B cell (primary cell): ENCODE results near the gene UBASH3B. TPM values are rescaled to one million over a fixed set of nuclear protein-coding genes. Genes with fewer than 3 reads are reported as not detected.

Experiments
- ATAC-seq: fragments of 200-7000 bp; cut with Tn5 transposase; one replicate; pipeline ENCODE4 v1.10.0; 2021; ENCODE audit warnings: low read depth, mild to moderate bottlenecking, moderate number of reproducible peaks, moderate library complexity
- CTCF ChIA-PET: fragments of 350-600 bp; sonication (Branson Sonifier 250); formaldehyde crosslinking; loops from one replicate; lab custom pipeline; 2021; ENCODE audit warnings: antibody characterized with exemption, inconsistent platforms; lab: Charles Lee
- POLR2A ChIA-PET: fragments of 350-600 bp; sonication (Branson Sonifier 250); formaldehyde crosslinking; loops from one replicate; lab custom pipeline; 2021; ENCODE audit warnings: antibody characterized with exemption; lab: Charles Lee
- DNase-seq: peaks from one replicate; pipeline ENCODE4 v3.0.0; 2013
- H2AFZ ChIP-seq: 2 replicates; pipeline ENCODE4 v1.6.1; 2012; ENCODE audit warnings: mild to moderate bottlenecking, low read depth, low read length; ENCODE audit not compliant: insufficient read depth, poor library complexity, severe bottlenecking
- H3K27ac ChIP-seq, 2 donors: 1 replicate in 1 of 2; 2 replicates in 1 of 2; pipeline ENCODE4 v1.5.1; 2012 to 2013; ENCODE audit warnings: low read length in 2 of 2, mild to moderate bottlenecking in 2 of 2, moderate library complexity in 1 of 2
- H3K27me3 ChIP-seq, 4 experiments: fragments of 200-600 bp in 1 of 4; sonication (generic) in 1 of 4; replicated peaks in 1 of 4; 1 replicate in 2 of 4; 2 replicates in 2 of 4; pipeline versions ENCODE4 v1.6.1 to v1.7.0; 2013 to 2016; ENCODE audit warnings: low read length in 3 of 4, mild to moderate bottlenecking in 2 of 4, mixed read lengths in 1 of 4, moderate library complexity in 1 of 4; ENCODE audit not compliant: insufficient read depth in 4 of 4, control insufficient read depth in 3 of 4; ENCODE audit errors: control extremely low read depth in 1 of 4
- H3K36me3 ChIP-seq, 2 experiments: replicated peaks in 1 of 2; 1 replicate in 1 of 2; 2 replicates in 1 of 2; pipeline versions ENCODE4 v1.6.1 to v1.7.1; 2013; ENCODE audit warnings: low read length in 1 of 2; ENCODE audit not compliant: insufficient read depth in 2 of 2, control insufficient read depth in 1 of 2; ENCODE audit errors: control extremely low read depth in 1 of 2, extremely low read depth in 1 of 2
- H3K4me1 ChIP-seq, 2 donors: fragments of 200-600 bp in 1 of 2; sonication (generic) in 1 of 2; 1 replicate in 1 of 2; 2 replicates in 1 of 2; pipeline versions ENCODE4 v1.5.1 to v1.6.1; 2013 to 2017; ENCODE audit warnings: low read length in 2 of 2; ENCODE audit not compliant: control insufficient read depth in 2 of 2, insufficient read depth in 2 of 2
- H3K4me2 ChIP-seq: replicated peaks from 2 replicates; pipeline ENCODE3; 2012; ENCODE audit warnings: mild to moderate bottlenecking, low read depth, low read length; ENCODE audit not compliant: poor library complexity, severe bottlenecking
- H3K4me3 ChIP-seq, 5 experiments: fragments of 200-600 bp in 1 of 5; sonication (generic) in 1 of 5; 1 replicate in 3 of 5; 2 replicates in 2 of 5; pipeline versions ENCODE4 v1.5.1 to v1.7.0; 2011 to 2016; ENCODE audit warnings: low read length in 4 of 5, mild to moderate bottlenecking in 4 of 5, low read depth in 2 of 5, control low read depth in 1 of 5, moderate library complexity in 1 of 5; ENCODE audit not compliant: insufficient read depth in 1 of 5; ENCODE audit errors: control extremely low read depth in 1 of 5, extremely low read depth in 1 of 5
- H3K79me2 ChIP-seq: fragments of 200-600 bp; sonication (generic); one replicate; pipeline ENCODE4 v1.6.0; 2016; ENCODE audit warnings: low read length; ENCODE audit not compliant: control insufficient read depth, insufficient read depth
- H3K9ac ChIP-seq: fragments of 200-600 bp; sonication (generic); 2 replicates; pipeline ENCODE4 v1.6.1; 2017; ENCODE audit warnings: mild to moderate bottlenecking, low read length, moderate library complexity
- H3K9me3 ChIP-seq, 3 donors: one replicate each; pipeline versions ENCODE4 v1.6.1 to v1.7.1; 2013; ENCODE audit warnings: low read length in 2 of 3; ENCODE audit not compliant: control insufficient read depth in 2 of 3, insufficient read depth in 1 of 3; ENCODE audit errors: control extremely low read depth in 1 of 3
- H4K20me1 ChIP-seq: 2 replicates; pipeline ENCODE4 v1.6.0; 2012; ENCODE audit warnings: mild to moderate bottlenecking, low read length; ENCODE audit not compliant: insufficient read depth, control insufficient read depth, poor library complexity, severe bottlenecking
- H3K27ac Mint-ChIP-seq: one replicate; pipeline ENCODE4 v1.8.0; 2021; ENCODE audit warnings: mixed read lengths
- H3K27me3 Mint-ChIP-seq: one replicate; pipeline ENCODE4 v1.8.0; 2021; ENCODE audit warnings: mixed read lengths
- H3K4me1 Mint-ChIP-seq: one replicate; pipeline ENCODE4 v1.8.0; 2021; ENCODE audit warnings: mixed read lengths
- H3K4me3 Mint-ChIP-seq: one replicate; pipeline ENCODE4 v1.8.0; 2021; ENCODE audit warnings: mixed read lengths
- H3K9me3 Mint-ChIP-seq: one replicate; pipeline ENCODE4 v1.8.0; 2022; ENCODE audit warnings: mixed read lengths; ENCODE audit not compliant: insufficient read depth
- EZH2 ChIP-seq: IDR thresholded peaks from 2 replicates; pipeline ENCODE4 v1.6.1; 2012; ENCODE audit warnings: borderline replicate concordance, low read depth, mild to moderate bottlenecking, moderate library complexity, low read length; ENCODE audit not compliant: insufficient read depth, poor library complexity, severe bottlenecking
- WGBS: methylation state at CpG from one replicate; pipeline ENCODE4 v1.1.5; 2013; ENCODE audit warnings: missing lambda C conversion rate; ENCODE audit not compliant: insufficient coverage; 5-methylcytosine and 5-hydroxymethylcytosine counted together
- intact Hi-C: fragments of 100-400 bp; cut with micrococcal nuclease; formaldehyde crosslinking; loops from one replicate; pipeline ENCODE4 v1.10.0; 2022
- polyA plus RNA-seq: library from polyadenylated mRNA; depleted of rRNA; stranded (reverse); fragments of >200 nt; gene quantifications from 2 replicates; pipeline ENCODE4 v1.2.3, GENCODE V29; 2012
- total RNA-seq, 2 donors: library from RNA; stranded (reverse); fragments of 120-200 nt in 1 of 2; gene quantifications; 1 replicate in 1 of 2; 2 replicates in 1 of 2; pipeline versions ENCODE4 v1.2.3 to v1.2.4, GENCODE V29; 2013 to 2022
- TF ChIP-seq, protein P1 (sequence below): fragments of 200-600 bp; IDR thresholded peaks from one replicate; pipeline ENCODE4 v1.8.0; 2022; ENCODE audit warnings: antibody characterized with exemption, mild to moderate bottlenecking

Gene UBASH3B
- total and polyA plus RNA-seq, 2 donors (not counting 1 experiment from before 2014, with no cell fraction given) = 2.3 to 3.6 TPM

- Mint-ChIP-seq H3K4me1 (peaks cover 8% of the 10 kb centered on the region), H3K4me3 (no peak overlapping the region), H3K27me3 (peaks cover 21% of the 10 kb centered on the region), H3K27ac (no peak overlapping the region), H3K9me3 (no peaks in the 10 kb centered on the region)
- Histone ChIP-seq H3K27me3 (peaks cover 0 to 16% (median 9%) of the 10 kb centered on the region in 4 experiments), H2AFZ (no peak overlapping the region), H3K4me1 (peaks cover 6 to 8% of the 10 kb centered on the region in 2 donors), H3K4me3 (no peak overlapping the region), H3K9me3 (no peaks in the 10 kb centered on the region), H4K20me1 (no peaks in the 10 kb centered on the region), H3K36me3 (no peaks in the 10 kb centered on the region), H3K4me2 (no peak overlapping the region), H3K27ac (no peak overlapping the region), H3K9ac (no peak overlapping the region), H3K79me2 (peaks cover 6% of the 10 kb centered on the region)
- POLR2A ChIA-PET = no interaction called here
- no CpG with 5 or more reads among the region's 1 CpG for WGBS
- no peak for DNase-seq
- intact Hi-C loops = no loop called here
- TF ChIP-seq, protein P1, sequence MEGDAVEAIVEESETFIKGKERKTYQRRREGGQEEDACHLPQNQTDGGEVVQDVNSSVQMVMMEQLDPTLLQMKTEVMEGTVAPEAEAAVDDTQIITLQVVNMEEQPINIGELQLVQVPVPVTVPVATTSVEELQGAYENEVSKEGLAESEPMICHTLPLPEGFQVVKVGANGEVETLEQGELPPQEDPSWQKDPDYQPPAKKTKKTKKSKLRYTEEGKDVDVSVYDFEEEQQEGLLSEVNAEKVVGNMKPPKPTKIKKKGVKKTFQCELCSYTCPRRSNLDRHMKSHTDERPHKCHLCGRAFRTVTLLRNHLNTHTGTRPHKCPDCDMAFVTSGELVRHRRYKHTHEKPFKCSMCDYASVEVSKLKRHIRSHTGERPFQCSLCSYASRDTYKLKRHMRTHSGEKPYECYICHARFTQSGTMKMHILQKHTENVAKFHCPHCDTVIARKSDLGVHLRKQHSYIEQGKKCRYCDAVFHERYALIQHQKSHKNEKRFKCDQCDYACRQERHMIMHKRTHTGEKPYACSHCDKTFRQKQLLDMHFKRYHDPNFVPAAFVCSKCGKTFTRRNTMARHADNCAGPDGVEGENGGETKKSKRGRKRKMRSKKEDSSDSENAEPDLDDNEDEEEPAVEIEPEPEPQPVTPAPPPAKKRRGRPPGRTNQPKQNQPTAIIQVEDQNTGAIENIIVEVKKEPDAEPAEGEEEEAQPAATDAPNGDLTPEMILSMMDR = no peak
- no peak for TF ChIP-seq EZH2
- CTCF ChIA-PET = no interaction called here
- ATAC-seq = no peak
These were observed 4.9 kb upstream of the UBASH3B start for GRCh38 chr11:122650619-122651018.

DNA sequence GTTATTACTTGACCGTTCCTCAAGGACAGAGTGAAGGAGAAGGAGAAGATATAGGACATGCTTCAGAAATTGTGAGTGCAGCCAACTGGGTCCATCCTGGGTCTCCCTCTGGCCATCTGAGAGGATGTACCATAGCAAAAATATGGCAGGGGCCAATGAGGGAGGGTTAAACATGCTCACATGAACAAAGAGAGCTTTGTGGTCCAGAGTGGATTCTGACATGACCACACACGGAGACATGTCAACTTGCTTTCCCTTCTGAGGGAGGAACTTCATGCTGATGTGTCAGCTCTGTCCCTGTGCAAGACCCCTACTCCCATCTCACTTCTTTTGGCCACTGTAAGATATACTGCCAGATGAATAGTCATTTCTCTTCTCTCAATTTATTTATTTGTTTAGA lies 3.0 kb upstream of the UBASH3B start:
- H3K4me3 Mint-ChIP-seq = no peak overlapping the region
- ChIA-PET CTCF (interaction anchor here (0.5 to 2.1 kb wide), 5 partner anchors 16 to 367 kb away, joined by 3 to 9 read pairs (median 3); no protein-coding TSS in a partner anchor), POLR2A (no interaction called here)
- no peaks in the 10 kb centered on the region for H3K9me3 Mint-ChIP-seq
- H3K4me3 ChIP-seq = no peak overlapping the region
- TF ChIP-seq EZH2 = no peak
- TF ChIP-seq, protein P1 = no peak
- peaks cover 21% of the 10 kb centered on the region for H3K27me3 Mint-ChIP-seq
- H4K20me1 ChIP-seq = no peaks in the 10 kb centered on the region
- 100% methylated on average over 2 of the region's 2 CpGs for WGBS
- no peak overlapping the region for H3K4me2 ChIP-seq
- H3K27ac ChIP-seq = no peak overlapping the region
- H3K9ac ChIP-seq = no peak overlapping the region
- intact Hi-C loops = no loop called here
- no peak overlapping the region for H3K27ac Mint-ChIP-seq
- H3K4me1 ChIP-seq = peaks cover 12 to 17% of the 10 kb centered on the region in 2 donors
- H2AFZ ChIP-seq = no peak overlapping the region
- no peaks in the 10 kb centered on the region for H3K36me3 ChIP-seq
- DNase-seq (no peak), ATAC-seq (no peak)
- H3K9me3 ChIP-seq = no peaks in the 10 kb centered on the region
- peaks cover 14% of the 10 kb centered on the region for H3K4me1 Mint-ChIP-seq
- H3K27me3 ChIP-seq = peaks cover 0 to 24% (median 13%) of the 10 kb centered on the region in 4 experiments
- peaks cover 25% of the 10 kb centered on the region for H3K79me2 ChIP-seq
